ENCODE results near the gene FLOT1.
"Not testable (repeated sequence)": the region's sequence is repeated elsewhere in the genome, so short reads cannot be mapped to it uniquely, and the experiment has no call there.

Gene FLOT1

DNA sequence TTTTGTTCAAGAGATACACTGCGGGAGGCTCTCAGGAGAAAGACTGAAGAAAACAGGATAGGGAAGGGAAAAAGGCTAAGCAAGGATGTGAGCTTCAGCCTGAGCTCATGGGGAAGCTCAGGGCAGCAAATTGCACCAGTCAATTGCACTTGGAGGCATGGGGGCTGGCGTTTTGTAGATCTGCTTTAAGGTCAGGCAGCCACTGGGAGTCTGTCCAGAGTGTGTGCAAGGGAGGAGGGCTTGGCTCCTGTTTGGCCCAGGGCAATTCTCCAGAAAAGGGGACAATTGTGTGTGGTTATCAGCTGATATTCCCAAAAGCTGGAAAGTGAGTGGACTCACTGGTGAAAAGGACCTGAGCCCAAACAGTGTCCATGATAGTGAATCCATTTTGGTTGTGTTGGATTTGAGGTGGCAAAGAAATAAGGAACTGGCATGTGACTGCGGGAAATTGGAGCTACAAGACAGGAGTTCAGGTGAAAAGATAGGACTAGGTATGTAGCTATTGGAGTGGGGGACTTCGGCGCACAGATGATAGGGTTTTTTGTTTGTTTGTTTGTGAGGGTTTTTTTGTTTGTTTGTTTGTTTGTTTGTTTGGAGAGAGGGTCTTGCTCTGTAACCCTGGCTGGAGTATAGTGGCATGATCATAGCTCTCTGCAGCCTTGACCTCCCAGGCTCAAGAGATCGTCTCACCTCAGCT, 24.1 kb upstream of the FLOT1 start:
- H3K4me3 Mint-ChIP-seq: no peak overlapping the region
- TF ChIP-seq, protein P1, sequence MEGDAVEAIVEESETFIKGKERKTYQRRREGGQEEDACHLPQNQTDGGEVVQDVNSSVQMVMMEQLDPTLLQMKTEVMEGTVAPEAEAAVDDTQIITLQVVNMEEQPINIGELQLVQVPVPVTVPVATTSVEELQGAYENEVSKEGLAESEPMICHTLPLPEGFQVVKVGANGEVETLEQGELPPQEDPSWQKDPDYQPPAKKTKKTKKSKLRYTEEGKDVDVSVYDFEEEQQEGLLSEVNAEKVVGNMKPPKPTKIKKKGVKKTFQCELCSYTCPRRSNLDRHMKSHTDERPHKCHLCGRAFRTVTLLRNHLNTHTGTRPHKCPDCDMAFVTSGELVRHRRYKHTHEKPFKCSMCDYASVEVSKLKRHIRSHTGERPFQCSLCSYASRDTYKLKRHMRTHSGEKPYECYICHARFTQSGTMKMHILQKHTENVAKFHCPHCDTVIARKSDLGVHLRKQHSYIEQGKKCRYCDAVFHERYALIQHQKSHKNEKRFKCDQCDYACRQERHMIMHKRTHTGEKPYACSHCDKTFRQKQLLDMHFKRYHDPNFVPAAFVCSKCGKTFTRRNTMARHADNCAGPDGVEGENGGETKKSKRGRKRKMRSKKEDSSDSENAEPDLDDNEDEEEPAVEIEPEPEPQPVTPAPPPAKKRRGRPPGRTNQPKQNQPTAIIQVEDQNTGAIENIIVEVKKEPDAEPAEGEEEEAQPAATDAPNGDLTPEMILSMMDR (IDR thresholded peaks at IDR 0.05): no peak
- H3K36me3 Mint-ChIP-seq (ENCODE audit: low read depth): no peaks in the 10 kb centered on the region
- peaks cover 6% of the 10 kb centered on the region for H3K27me3 Mint-ChIP-seq (ENCODE audit: low read depth, poor library complexity)
- H3K4me1 Mint-ChIP-seq: peaks cover 70% of the 10 kb centered on the region
- H3K9me3 Mint-ChIP-seq: no peaks in the 10 kb centered on the region
- DNase-seq: no peak
- peak overlapping the region; percentile 32 for H3K27ac Mint-ChIP-seq

DNA sequence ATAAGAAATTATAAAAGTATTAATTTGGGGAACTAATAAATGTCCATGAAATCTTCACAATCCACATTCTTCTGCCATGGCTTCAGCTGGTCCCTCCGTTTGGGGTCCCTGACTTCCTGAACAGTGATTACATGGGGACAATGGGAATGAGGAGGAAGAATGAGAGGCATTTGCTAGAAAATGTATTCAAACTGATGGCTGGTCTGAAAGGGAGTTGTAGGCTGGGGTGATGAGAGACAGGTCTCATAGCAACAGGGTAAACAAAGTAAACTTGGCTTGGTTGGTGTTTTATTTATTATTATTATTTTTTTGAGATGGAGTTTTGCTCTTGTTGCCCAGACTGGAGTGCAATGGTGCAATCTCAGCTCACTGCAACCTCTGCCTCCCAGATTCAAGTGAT, 23.0 kb upstream of the FLOT1 start:
- H3K4me1 Mint-ChIP-seq: peaks cover 70% of the 10 kb centered on the region
- not testable (repeated sequence) for H3K9me3 Mint-ChIP-seq; H3K4me3 Mint-ChIP-seq; H3K36me3 Mint-ChIP-seq (ENCODE audit: low read depth); H3K27ac Mint-ChIP-seq; H3K27me3 Mint-ChIP-seq (ENCODE audit: low read depth, poor library complexity); DNase-seq

DNA sequence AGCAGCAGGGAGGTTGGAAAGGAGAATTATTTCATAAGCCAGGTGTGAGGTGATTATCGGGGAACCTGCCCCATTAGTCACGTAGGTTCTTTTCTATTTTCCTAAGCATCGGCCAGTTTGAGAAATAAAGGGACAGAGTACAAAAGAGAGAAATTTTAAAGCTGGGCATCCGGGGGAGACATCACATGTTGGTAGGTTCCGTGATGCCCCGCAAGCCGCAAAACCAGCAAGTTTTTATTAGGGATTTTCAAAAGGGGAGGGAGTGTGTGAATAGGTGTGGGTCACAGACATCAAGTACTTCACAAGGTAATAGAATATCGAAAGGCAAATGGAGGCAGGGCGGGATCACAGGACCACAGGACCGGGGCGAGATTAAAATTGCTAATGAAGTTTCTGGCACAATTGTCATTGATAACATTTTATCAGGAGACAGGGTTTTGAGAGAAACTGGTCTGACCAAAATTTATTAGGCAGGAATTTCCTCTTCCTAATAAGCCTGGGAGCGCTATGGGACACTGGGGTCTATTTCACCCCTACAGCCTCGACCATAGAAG, 22.1 kb upstream of the FLOT1 start:
- peak overlapping the region; percentile 9 for H3K27ac Mint-ChIP-seq
- peaks cover 68% of the 10 kb centered on the region for H3K4me1 Mint-ChIP-seq
- DNase-seq: not testable (repeated sequence)

GRCh38 chr6:30763618-30764489, 21.4 kb upstream of the FLOT1 start:
- H3K36me3 Mint-ChIP-seq (ENCODE audit: low read depth): no peaks in the 10 kb centered on the region
- H3K27ac Mint-ChIP-seq: peak overlapping the region; percentile 9
- peaks cover 2% of the 10 kb centered on the region for H3K27me3 Mint-ChIP-seq (ENCODE audit: low read depth, poor library complexity)
- DNase-seq: peak; percentile 19
- H3K4me1 Mint-ChIP-seq: peaks cover 66% of the 10 kb centered on the region
- peaks cover 3% of the 10 kb centered on the region for H3K9me3 Mint-ChIP-seq
- TF ChIP-seq, protein P1 (IDR thresholded peaks at IDR 0.05): no peak
- peak overlapping the region; percentile 70 for H3K4me3 Mint-ChIP-seq

More for the DNA sequence above, 22.1 kb upstream of the FLOT1 start:
- not testable (repeated sequence) for H3K9me3 Mint-ChIP-seq; H3K36me3 Mint-ChIP-seq (ENCODE audit: low read depth); H3K27me3 Mint-ChIP-seq (ENCODE audit: low read depth, poor library complexity)
- H3K4me3 Mint-ChIP-seq: peak overlapping the region; percentile 70

DNA sequence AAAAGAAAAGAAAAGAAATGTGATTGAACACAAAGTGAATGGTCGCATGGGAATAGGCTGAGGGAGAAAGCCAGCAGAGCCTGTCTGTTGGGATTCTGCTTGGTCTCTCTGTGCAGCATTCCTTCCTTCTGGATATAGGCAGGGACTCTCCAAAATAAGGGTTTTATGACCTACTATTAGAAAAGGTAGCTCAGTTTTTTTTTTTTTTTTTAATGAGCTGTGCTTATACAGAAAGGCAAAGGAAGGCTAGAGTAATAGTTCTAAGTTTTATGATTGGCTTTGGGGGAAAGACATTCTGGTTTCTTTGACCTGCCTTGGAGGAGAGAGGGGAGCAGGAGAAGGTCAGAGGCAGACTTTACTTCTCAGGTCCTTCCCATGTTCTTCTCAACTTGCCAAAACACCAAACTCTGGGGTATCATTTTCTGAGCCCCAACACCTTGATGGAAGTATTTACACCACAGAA, 20.7 kb upstream of the FLOT1 start:
- no peak for DNase-seq
- H3K36me3 Mint-ChIP-seq (ENCODE audit: low read depth): no peaks in the 10 kb centered on the region
- H3K9me3 Mint-ChIP-seq: peaks cover 3% of the 10 kb centered on the region
- H3K4me3 Mint-ChIP-seq: no peak overlapping the region
- peaks cover 3% of the 10 kb centered on the region for H3K27me3 Mint-ChIP-seq (ENCODE audit: low read depth, poor library complexity)
- H3K4me1 Mint-ChIP-seq: peaks cover 63% of the 10 kb centered on the region
- peak overlapping the region; percentile 9 for H3K27ac Mint-ChIP-seq
- TF ChIP-seq, protein P1 (IDR thresholded peaks at IDR 0.05): no peak

- Mint-ChIP-seq H3K4me1 (peaks cover 57% of the 10 kb centered on the region), H3K36me3 (ENCODE audit: low read depth) (no peaks in the 10 kb centered on the region), H3K27me3 (ENCODE audit: low read depth, poor library complexity) (peaks cover 3% of the 10 kb centered on the region), H3K27ac (peak overlapping the region; percentile 45), H3K4me3 (no peak overlapping the region), H3K9me3 (peaks cover 3% of the 10 kb centered on the region)
- no peak for DNase-seq
- TF ChIP-seq, protein P1 (IDR thresholded peaks at IDR 0.05): no peak
These were observed 19.4 kb upstream of the FLOT1 start for GRCh38 chr6:30761791-30762429.

All from nephron progenitor cell (in vitro differentiated cells).